ENCODE data around the gene ACBD5.

GRCh38 chr10:27145937-27146336 is 94.7 kb downstream of the ACBD5 start:
- TF ChIP-seq FOSL2 (IDR thresholded peaks at IDR 0.05; ENCODE audit: borderline replicate concordance, low read depth) (no peak), EP300 (IDR thresholded peaks at IDR 0.05; ENCODE audit: borderline replicate concordance in 1 of 2, low read depth in 1 of 2, low read length in 1 of 2) (no peak), CTCF (IDR thresholded peaks at IDR 0.05) (no peak)
